Glomerular endothelial cell (primary cell): ENCODE data around the gene ST3GAL5. TPM values are rescaled to one million over a fixed set of nuclear protein-coding genes. Genes with fewer than 3 reads are reported as not detected.

Experiments
- DNase-seq: peaks from one replicate; pipeline ENCODE4 v3.0.0-alpha.2; 2011; ENCODE audit warnings: low read depth, low spot score; ENCODE audit errors: extremely low read depth
- total RNA-seq: library from RNA; depleted of rRNA; stranded (reverse); fragments of >200 nt; gene quantifications from 2 replicates; pipeline ENCODE4 v1.2.3, GENCODE V29; 2015

The ST3GAL5 gene
- total RNA-seq, 1 donor from 2014 or later: 33.4 TPM

DNA sequence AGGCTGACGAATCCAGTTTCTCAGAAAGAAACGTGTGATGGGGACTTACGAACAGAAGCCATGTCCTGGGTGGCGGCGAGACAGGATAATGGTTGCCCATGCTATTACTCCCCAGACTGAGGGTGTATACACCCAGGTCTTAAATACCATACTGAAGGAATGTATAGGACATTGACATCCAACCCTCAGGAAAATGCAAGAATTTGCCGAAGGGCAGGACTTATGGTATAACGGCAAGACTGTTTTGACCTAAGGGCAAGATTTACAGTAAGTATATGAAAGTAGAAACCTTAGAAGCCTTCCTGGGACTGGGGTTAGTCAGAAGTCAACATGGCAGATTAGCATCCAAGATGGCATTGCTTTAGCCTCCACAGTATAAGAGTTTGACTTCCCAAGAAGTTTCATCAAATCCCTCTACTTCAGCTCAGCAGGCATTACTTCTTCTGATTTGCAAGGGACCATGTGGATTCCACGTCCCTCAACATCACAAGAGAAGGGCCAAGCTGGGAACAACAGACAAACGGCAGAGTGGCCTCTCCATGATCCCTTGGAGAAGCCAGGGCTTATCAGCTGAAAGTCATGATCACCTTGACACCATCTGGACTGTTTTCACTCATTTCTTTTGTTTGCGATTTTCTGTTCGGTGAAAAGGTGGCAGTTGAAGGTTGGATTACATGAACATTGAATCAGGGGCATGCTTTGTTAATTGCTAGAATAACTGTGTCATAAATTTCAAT is 21.1 kb downstream of the ST3GAL5 start:
- no peak for DNase-seq

GRCh38 chr2:85867121-85867520 is 21.7 kb downstream of the ST3GAL5 start:
- DNase-seq: no peak

DNA sequence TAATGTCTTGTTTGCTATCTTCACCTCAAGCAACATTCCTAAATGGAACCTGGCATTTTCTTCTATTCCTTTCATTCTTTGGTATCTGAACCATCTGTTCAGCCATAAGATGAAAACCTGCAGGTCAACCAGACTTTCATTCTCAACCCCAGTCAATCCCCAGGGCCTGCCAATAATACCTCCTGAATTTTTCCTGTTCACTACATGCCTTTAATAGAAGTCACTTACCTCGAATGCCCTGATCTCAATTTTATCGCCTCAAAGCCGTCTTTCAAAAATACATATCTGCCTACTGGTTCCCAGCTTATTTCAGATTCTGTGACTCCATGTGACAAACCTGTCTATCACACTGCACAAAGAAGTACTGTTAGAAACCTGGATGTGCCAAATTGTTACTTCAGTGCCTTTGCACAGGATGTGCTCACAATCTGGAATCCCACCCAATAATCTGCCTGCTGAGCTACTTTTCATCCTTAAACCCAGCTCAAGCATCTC is 22.6 kb downstream of the ST3GAL5 start:
- no peak for DNase-seq

DNA sequence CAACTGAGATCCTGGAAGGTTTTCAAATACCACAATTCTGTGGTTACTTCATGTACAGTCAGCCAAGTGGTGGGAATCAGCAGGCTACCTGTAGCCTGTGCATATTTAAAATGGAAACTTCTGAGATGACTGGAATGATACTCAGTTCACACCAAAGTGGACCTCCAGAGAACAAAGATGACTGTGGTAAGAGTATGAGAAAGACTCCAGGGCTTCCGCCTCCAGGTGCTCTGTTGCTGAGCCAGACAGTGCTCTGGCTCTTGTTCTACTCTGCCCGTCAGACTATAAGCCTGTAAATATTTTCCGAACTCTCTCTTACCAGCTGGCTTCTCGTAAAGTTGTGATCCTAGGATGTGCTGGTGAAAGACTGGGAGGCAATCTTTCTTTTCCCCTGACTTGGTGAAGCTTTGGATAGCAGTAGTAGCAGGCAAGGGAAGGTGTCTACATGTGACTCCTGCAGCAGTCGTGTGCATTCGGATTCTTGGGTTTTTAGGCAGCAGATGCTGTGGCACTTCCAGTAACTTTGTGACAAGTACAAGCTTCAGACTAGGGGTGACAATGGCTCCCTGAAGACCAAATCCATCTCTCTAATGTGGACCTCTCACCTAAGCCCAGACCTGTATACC is 23.1 kb downstream of the ST3GAL5 start:
- DNase-seq: no peak

DNA sequence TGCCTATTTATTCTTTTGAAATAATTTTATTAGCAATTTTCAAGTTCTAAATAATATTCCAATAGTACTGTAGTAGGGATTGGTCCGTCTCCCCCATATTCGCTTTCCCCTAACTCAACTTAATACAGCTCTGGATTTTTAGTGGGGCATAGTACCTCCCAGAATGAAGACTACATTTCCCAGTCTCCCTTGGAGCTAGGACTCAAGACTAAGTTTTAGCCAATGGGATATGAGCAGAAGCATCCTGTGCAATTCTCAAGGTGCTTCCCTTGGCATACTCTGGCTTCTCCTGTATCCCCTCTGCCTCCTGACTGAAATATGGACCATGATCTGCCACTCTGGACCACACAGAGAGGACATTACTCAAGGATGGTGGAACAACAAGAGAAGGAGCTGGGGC is 24.1 kb downstream of the ST3GAL5 start:
- no peak for DNase-seq

DNA sequence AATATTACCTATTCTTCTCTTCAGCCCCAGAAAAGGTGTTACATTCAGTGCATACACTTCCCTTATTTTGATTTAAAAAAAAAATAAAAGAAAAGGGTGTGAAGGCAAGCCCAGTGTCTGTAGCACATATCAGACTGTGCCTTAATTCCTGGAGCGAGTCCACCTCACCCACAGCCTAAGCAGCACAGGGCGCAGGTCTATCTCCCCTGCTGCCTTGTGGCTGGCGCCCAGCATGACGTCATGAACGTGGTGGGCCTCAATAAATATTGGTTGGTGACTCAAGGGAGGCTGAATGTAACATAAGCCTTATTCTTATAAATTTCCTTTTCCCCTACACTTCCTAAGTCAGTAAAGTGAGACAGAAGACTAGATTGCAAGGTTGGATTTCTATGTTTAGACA is 26.4 kb downstream of the ST3GAL5 start:
- no peak for DNase-seq

GRCh38 chr2:85861650-85862049 is 27.1 kb downstream of the ST3GAL5 start:
- DNase-seq: no peak

GRCh38 chr2:85861180-85861579 is 27.6 kb downstream of the ST3GAL5 start:
- DNase-seq: peak; percentile 10

GRCh38 chr2:85858841-85859240 is 29.9 kb downstream of the ST3GAL5 start:
- no peak for DNase-seq

DNA sequence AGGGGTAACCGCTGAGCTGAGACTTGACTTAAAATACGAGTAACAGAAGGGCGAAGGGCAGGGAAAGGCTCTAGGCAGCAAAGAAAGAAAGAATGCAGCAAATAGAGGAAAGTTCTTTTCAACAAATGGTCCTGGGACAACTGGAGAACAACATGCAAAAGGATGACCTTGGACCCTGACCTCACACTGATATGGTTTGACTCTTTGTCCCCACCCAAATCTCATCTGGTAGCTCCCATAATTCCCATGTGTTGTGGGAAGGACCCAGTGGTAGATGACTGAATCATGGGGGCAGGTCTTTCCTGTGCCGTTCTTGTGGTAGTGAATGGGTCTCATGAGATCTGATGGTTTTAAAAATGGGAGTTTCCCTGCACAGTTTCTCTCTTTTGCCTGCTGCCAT is 33.9 kb downstream of the ST3GAL5 start:
- DNase-seq: no peak

DNA sequence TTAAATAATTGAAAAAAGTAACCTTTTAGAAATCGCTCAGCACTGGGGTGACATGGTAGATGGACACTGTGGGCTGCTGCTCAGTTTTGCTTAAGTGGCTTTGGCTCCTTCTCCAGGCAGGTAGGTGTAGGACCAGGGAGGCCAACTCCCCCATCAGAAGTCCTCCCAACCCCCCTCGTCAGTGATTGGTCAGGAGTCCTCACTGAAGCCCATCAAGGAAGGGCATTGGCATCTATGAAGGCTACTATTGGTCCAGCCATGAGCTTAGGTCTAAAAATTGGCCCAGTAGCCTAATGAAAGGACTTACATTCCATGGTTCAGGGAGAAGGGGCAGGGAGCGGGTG is 34.7 kb downstream of the ST3GAL5 start:
- no peak for DNase-seq

GRCh38 chr2:85853499-85854165 is 35.2 kb downstream of the ST3GAL5 start:
- peak; percentile 20 for DNase-seq

GRCh38 chr2:85852937-85853498 is 35.8 kb downstream of the ST3GAL5 start:
- no peak for DNase-seq

- no peak for DNase-seq
Measured at GRCh38 chr2:85852152-85852840, 36.5 kb downstream of the ST3GAL5 start.

DNA sequence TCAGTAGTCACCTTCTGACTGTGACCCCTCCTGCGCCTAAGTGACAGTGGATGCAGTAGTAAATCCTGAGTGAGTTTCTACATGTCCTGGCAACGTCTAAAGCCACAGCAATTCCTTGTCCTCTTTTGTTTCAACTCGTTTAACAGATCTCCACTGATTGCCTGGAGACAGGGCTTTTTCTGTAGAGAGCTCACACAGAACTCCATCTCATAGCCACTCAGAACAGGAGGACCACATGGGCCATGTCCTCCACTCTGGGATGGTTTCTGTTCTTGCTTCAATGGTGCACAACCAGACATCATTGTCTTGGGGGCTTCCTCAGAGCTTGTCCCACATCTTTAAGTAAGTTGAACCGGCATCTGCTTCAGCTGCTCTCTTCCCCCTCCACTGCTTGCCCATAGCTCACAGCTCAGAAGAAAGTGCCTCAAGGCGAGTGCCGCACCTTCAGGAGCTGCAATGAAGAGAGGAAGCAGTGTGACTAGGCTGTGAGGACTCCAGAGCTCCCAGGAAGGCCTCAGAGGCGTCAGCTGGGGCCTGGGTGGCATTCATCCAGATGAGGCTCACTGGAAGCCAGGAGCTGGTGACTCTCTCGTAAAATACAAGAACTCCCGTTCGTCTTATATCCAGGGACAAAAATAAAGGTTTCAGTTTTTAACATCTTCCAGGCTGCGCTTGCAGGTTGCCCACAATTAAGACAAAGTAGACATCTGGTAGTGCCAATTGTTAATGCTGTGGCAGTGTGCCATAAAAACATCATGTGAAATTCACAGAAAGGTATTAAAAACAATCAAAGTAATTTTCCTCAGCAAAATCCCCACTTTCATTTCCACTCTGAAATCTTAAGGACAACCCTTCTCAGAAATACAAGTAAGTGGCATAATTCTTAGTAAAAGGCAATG is 37.3 kb downstream of the ST3GAL5 start:
- no peak for DNase-seq

GRCh38 chr2:85850451-85850850 is 38.3 kb downstream of the ST3GAL5 start:
- DNase-seq: no peak

- DNase-seq: no peak
Measured at GRCh38 chr2:85847051-85847588, 41.7 kb downstream of the ST3GAL5 start.

DNA sequence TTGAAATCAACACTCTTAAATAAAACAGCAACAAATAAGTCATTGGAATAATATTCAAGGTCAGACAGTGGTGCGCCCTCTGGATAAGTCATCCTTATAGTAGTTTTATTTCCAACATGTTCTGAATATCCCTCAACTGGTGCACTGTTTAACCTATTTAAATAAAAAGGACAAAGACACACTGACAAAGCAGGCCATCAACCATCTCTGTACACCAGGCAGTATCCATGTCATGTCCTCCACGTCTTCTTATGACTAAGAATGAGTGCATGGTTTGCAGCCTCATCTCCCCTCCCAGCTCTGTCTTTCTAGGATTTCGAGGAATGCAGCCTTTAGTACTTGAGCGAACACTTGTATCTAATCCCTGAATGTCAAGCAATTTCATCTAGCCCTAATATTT is 42.4 kb downstream of the ST3GAL5 start:
- no peak for DNase-seq

DNA sequence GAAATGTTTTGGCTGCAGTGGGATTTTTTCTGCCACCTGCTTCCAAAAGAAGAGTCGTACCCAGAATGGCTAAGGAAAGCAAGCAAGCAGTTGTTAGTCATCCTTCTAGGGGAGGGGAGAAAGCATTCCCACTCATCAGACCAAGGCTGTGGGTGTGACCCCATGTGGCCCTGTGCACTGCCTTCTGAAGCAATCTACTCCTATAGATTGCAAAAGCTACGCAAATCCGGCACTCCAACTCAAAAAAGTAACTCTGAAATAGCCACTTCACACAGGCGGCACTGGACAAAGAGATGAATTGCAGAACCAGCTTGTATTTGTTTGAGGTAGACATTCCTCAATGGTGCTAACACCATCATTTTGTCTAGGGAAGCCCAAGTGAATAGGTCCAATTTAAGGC is 44.3 kb downstream of the ST3GAL5 start:
- no peak for DNase-seq

DNA sequence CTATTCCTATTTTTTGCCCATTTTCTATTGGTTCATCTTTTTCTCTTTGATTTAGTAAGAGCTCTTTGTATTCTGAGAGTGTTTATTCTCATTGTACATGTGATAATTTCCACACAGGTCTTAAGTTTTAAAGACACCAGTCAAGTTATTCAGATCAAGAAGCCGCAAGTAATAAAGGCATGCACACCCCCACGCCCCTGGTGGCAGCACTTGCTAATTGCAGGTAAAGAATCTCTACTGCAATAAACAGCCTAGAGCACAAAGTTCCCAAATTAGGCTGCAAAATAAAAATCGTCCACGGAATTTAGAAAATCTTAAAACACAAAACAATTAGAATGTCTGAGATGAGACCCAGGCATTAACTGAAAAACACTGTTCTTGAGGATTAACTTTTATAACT is 45.2 kb downstream of the ST3GAL5 start:
- no peak for DNase-seq
